ENCODE measurements around the gene IQGAP1. TPM values are rescaled to one million over a fixed set of nuclear protein-coding genes. Genes with fewer than 3 reads are reported as not detected.
"Not testable (repeated sequence)": the region's sequence is repeated elsewhere in the genome, so short reads cannot be mapped to it uniquely, and the experiment has no call there.

The IQGAP1 gene
- total RNA-seq, 2 donors from 2014 or later, result 79.6 to 92.9 TPM

- Histone ChIP-seq H3K9me3 (no peaks in the 10 kb centered on the region), H3K4me1 (peaks cover 50% of the 10 kb centered on the region), H3K36me3 (replicated peaks in 1 of 2; ENCODE audit: insufficient read depth in 1 of 2, low read depth in 2 of 2) (no peaks in the 10 kb centered on the region), H3K4me3 (no peak overlapping the region), H3K27me3 (no peaks in the 10 kb centered on the region), H3K27ac (peak overlapping the region in 3 of 4 donors; percentile 83 to 94 (median 84))
- DNase-seq (no peak), ATAC-seq (no peak)
- intact Hi-C loops (cut with DNase I), result no loop called here
- TF ChIP-seq POLR2A (IDR thresholded peaks at IDR 0.05), result no peak
- TF ChIP-seq, protein P1, sequence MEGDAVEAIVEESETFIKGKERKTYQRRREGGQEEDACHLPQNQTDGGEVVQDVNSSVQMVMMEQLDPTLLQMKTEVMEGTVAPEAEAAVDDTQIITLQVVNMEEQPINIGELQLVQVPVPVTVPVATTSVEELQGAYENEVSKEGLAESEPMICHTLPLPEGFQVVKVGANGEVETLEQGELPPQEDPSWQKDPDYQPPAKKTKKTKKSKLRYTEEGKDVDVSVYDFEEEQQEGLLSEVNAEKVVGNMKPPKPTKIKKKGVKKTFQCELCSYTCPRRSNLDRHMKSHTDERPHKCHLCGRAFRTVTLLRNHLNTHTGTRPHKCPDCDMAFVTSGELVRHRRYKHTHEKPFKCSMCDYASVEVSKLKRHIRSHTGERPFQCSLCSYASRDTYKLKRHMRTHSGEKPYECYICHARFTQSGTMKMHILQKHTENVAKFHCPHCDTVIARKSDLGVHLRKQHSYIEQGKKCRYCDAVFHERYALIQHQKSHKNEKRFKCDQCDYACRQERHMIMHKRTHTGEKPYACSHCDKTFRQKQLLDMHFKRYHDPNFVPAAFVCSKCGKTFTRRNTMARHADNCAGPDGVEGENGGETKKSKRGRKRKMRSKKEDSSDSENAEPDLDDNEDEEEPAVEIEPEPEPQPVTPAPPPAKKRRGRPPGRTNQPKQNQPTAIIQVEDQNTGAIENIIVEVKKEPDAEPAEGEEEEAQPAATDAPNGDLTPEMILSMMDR (IDR thresholded peaks at IDR 0.05), result no peak
- WGBS, 2 donors, result 83 to 86% methylated on average over 3 of the region's 3 CpGs
These were observed 14.7 kb downstream of the IQGAP1 start for GRCh38 chr15:90402767-90403166.

- no peak for TF ChIP-seq POLR2A (IDR thresholded peaks at IDR 0.05)
- TF ChIP-seq, protein P1 (IDR thresholded peaks at IDR 0.05), result no peak
- ATAC-seq, result no peak
- WGBS, 2 donors, result 42 to 53% methylated on average over 3 of the region's 3 CpGs
- peak overlapping the region in 3 of 4 donors; percentile 8 to 29 (median 14) for H3K27ac ChIP-seq
- no peaks in the 10 kb centered on the region for H3K9me3 ChIP-seq
- H3K4me1 ChIP-seq, result peaks cover 44% of the 10 kb centered on the region
- no peaks in the 10 kb centered on the region for H3K36me3 ChIP-seq (replicated peaks in 1 of 2; ENCODE audit: insufficient read depth in 1 of 2, low read depth in 2 of 2)
- H3K4me3 ChIP-seq, result no peak overlapping the region
- H3K27me3 ChIP-seq, result no peaks in the 10 kb centered on the region
- no peak for DNase-seq
- intact Hi-C loops (cut with DNase I), result no loop called here
These were observed 17.1 kb downstream of the IQGAP1 start for GRCh38 chr15:90405055-90405607.

GRCh38 chr15:90407336-90407735 is 19.3 kb downstream of the IQGAP1 start:
- no peaks in the 10 kb centered on the region for H3K9me3 ChIP-seq
- DNase-seq (no peak), ATAC-seq (no peak)
- TF ChIP-seq POLR2A (IDR thresholded peaks at IDR 0.05), result no peak
- TF ChIP-seq, protein P1 (IDR thresholded peaks at IDR 0.05), result no peak
- peak overlapping the region in 1 of 4 donors; percentile 5 for H3K27ac ChIP-seq
- no peaks in the 10 kb centered on the region for H3K27me3 ChIP-seq
- no peak overlapping the region for H3K4me3 ChIP-seq
- H3K4me1 ChIP-seq, result peaks cover 40% of the 10 kb centered on the region
- intact Hi-C loops (cut with DNase I), result no loop called here
- 57 to 72% methylated on average over 3 of the region's 3 CpGs for WGBS, 2 donors
- no peaks in the 10 kb centered on the region for H3K36me3 ChIP-seq (replicated peaks in 1 of 2; ENCODE audit: insufficient read depth in 1 of 2, low read depth in 2 of 2)

DNA sequence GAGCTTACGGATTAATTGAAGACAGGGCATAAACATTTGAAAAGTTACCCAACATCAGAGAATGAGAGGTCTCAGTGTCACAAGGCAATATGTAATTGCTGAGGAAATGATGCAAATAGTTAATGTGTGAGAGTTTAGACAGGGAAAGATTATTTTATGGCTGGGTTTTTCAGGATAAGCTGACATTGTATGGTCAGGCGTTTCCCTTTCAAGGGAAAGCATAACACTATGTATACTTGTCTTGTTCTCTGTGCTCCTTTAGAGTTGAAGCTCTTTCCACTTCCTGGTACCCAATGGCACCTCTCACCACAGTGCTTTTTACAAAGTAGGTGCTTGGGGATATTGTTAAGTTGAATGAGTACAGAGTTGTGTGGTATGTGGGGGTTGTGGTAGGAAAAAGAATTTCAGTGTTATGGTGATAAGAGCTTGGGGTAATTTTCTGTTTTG is 19.9 kb downstream of the IQGAP1 start:
- no peak overlapping the region for H3K4me3 ChIP-seq
- H3K27ac ChIP-seq, result peak overlapping the region in 1 of 4 donors; percentile 5
- intact Hi-C loops (cut with DNase I), result no loop called here
- H3K4me1 ChIP-seq, result peaks cover 40% of the 10 kb centered on the region
- no peak for DNase-seq
- no peaks in the 10 kb centered on the region for H3K27me3 ChIP-seq
- WGBS, 2 donors, result 61 to 62% methylated on average over 2 of the region's 2 CpGs
- no peaks in the 10 kb centered on the region for H3K9me3 ChIP-seq
- H3K36me3 ChIP-seq (replicated peaks in 1 of 2; ENCODE audit: insufficient read depth in 1 of 2, low read depth in 2 of 2), result no peaks in the 10 kb centered on the region
- TF ChIP-seq, protein P1 (IDR thresholded peaks at IDR 0.05), result no peak
- no peak for TF ChIP-seq POLR2A (IDR thresholded peaks at IDR 0.05)
- no peak for ATAC-seq

GRCh38 chr15:90408657-90409056 is 20.6 kb downstream of the IQGAP1 start:
- ATAC-seq (no peak), DNase-seq (no peak)
- H3K27me3 ChIP-seq, result no peaks in the 10 kb centered on the region
- H3K4me3 ChIP-seq, result no peak overlapping the region
- intact Hi-C loops (cut with DNase I), result no loop called here
- no peaks in the 10 kb centered on the region for H3K9me3 ChIP-seq
- peaks cover 45% of the 10 kb centered on the region for H3K4me1 ChIP-seq
- TF ChIP-seq POLR2A (IDR thresholded peaks at IDR 0.05), result no peak
- TF ChIP-seq, protein P1 (IDR thresholded peaks at IDR 0.05), result no peak
- no peaks in the 10 kb centered on the region for H3K36me3 ChIP-seq (replicated peaks in 1 of 2; ENCODE audit: insufficient read depth in 1 of 2, low read depth in 2 of 2)
- WGBS, 2 donors, result 89 to 95% methylated on average over 3 of the region's 3 CpGs
- H3K27ac ChIP-seq, result no peak overlapping the region

GRCh38 chr15:90409587-90409986 is 21.5 kb downstream of the IQGAP1 start:
- H3K9me3 ChIP-seq; H3K36me3 ChIP-seq (replicated peaks in 1 of 2; ENCODE audit: insufficient read depth in 1 of 2, low read depth in 2 of 2); H3K27me3 ChIP-seq; ATAC-seq; H3K27ac ChIP-seq; H3K4me3 ChIP-seq; DNase-seq; intact Hi-C loops (cut with DNase I): not testable (repeated sequence)
- H3K4me1 ChIP-seq, result peaks cover 50% of the 10 kb centered on the region
- WGBS, 2 donors, result 93 to 98% methylated on average over 3 of the region's 3 CpGs

GRCh38 chr15:90410316-90410715 is 22.3 kb downstream of the IQGAP1 start:
- H3K27me3 ChIP-seq; H3K27ac ChIP-seq; ATAC-seq; H3K9me3 ChIP-seq; intact Hi-C loops (cut with DNase I); DNase-seq; H3K4me3 ChIP-seq; H3K36me3 ChIP-seq (replicated peaks in 1 of 2; ENCODE audit: insufficient read depth in 1 of 2, low read depth in 2 of 2): not testable (repeated sequence)
- H3K4me1 ChIP-seq, result peaks cover 48% of the 10 kb centered on the region
- WGBS, 2 donors, result 95 to 98% methylated on average over 4 of the region's 4 CpGs
